Parathyroid adenoma (tissue), 2 donors: ENCODE measurements around the gene MGAT1.
"Not testable (repeated sequence)": the region's sequence is repeated elsewhere in the genome, so short reads cannot be mapped to it uniquely, and the experiment has no call there.

ENCODE experiments used
- H2AFZ ChIP-seq: fragments of 300-600 bp; sonication (generic); one replicate; pipeline ENCODE4 v1.7.0; 2017; ENCODE audit warnings: antibody characterized with exemption, mild to moderate bottlenecking
- H3K27ac ChIP-seq: fragments of 300-600 bp; sonication (generic); one replicate; pipeline ENCODE4 v1.7.0; 2017
- H3K27me3 ChIP-seq: fragments of 300-600 bp; sonication (generic); one replicate; pipeline ENCODE4 v1.7.0; 2017; ENCODE audit warnings: low read length; ENCODE audit not compliant: control insufficient read depth, insufficient read depth
- H3K36me3 ChIP-seq: fragments of 300-600 bp; sonication (generic); one replicate; pipeline ENCODE4 v1.7.0; 2017; ENCODE audit warnings: low read length; ENCODE audit not compliant: control insufficient read depth, insufficient read depth
- H3K4me1 ChIP-seq: fragments of 300-600 bp; sonication (generic); one replicate; pipeline ENCODE4 v1.7.0; 2017; ENCODE audit warnings: control low read depth
- H3K4me2 ChIP-seq: fragments of 300-600 bp; sonication (generic); one replicate; pipeline ENCODE4 v1.7.0; 2017; ENCODE audit warnings: low read length
- H3K4me3 ChIP-seq: fragments of 300-600 bp; sonication (generic); one replicate; pipeline ENCODE4 v1.7.0; 2017; ENCODE audit warnings: low read depth, low read length
- H3K79me2 ChIP-seq: fragments of 300-600 bp; sonication (generic); one replicate; pipeline ENCODE4 v1.7.0; 2017; ENCODE audit warnings: control low read depth
- H3K9ac ChIP-seq: fragments of 300-600 bp; sonication (generic); one replicate; pipeline ENCODE4 v1.7.0; 2017; ENCODE audit warnings: mild to moderate bottlenecking
- H3K9me3 ChIP-seq: fragments of 300-600 bp; sonication (generic); one replicate; pipeline ENCODE4 v1.7.0; 2017; ENCODE audit warnings: low read length; ENCODE audit not compliant: control insufficient read depth
- CTCF ChIP-seq: fragments of 300-600 bp; sonication (generic); IDR thresholded peaks from one replicate; pipeline ENCODE4 v1.7.0; 2017; ENCODE audit warnings: antibody characterized with exemption, mild to moderate bottlenecking
- donor health status: primary hyperparathyroidism.

The MGAT1 gene

GRCh38 chr5:180791611-180792213, 10.9 kb downstream of the MGAT1 start:
- H3K4me1 ChIP-seq: peaks cover 2% of the 10 kb centered on the region

GRCh38 chr5:180790524-180790923, 12.1 kb downstream of the MGAT1 start:
- TF ChIP-seq CTCF: no peak
- no peaks in the 10 kb centered on the region for H3K27me3 ChIP-seq
- no peak overlapping the region for H2AFZ ChIP-seq
- no peak overlapping the region for H3K9ac ChIP-seq
- H3K4me1 ChIP-seq: peaks cover 2% of the 10 kb centered on the region
- no peaks in the 10 kb centered on the region for H3K9me3 ChIP-seq
- H3K36me3 ChIP-seq: no peaks in the 10 kb centered on the region
- H3K4me2 ChIP-seq: no peak overlapping the region
- H3K27ac ChIP-seq: no peak overlapping the region
- peaks cover 38% of the 10 kb centered on the region for H3K79me2 ChIP-seq
- H3K4me3 ChIP-seq: no peak overlapping the region

More at GRCh38 chr5:180791611-180792213, 10.9 kb downstream of the MGAT1 start:
- no peak overlapping the region for H3K4me2 ChIP-seq
- H3K27me3 ChIP-seq: no peaks in the 10 kb centered on the region
- no peak overlapping the region for H3K9ac ChIP-seq
- no peaks in the 10 kb centered on the region for H3K9me3 ChIP-seq
- no peaks in the 10 kb centered on the region for H3K36me3 ChIP-seq
- H3K4me3 ChIP-seq: no peak overlapping the region
- no peak for TF ChIP-seq CTCF
- no peak overlapping the region for H2AFZ ChIP-seq
- H3K79me2 ChIP-seq: peaks cover 50% of the 10 kb centered on the region
- no peak overlapping the region for H3K27ac ChIP-seq

GRCh38 chr5:180790020-180790419, 12.6 kb downstream of the MGAT1 start:
- peaks cover 38% of the 10 kb centered on the region for H3K79me2 ChIP-seq
- no peak overlapping the region for H3K4me3 ChIP-seq
- no peak overlapping the region for H3K27ac ChIP-seq
- no peak overlapping the region for H3K9ac ChIP-seq
- no peak for TF ChIP-seq CTCF
- no peak overlapping the region for H3K4me2 ChIP-seq
- H3K9me3 ChIP-seq: no peaks in the 10 kb centered on the region
- peaks cover 2% of the 10 kb centered on the region for H3K4me1 ChIP-seq
- no peaks in the 10 kb centered on the region for H3K27me3 ChIP-seq
- H3K36me3 ChIP-seq: no peaks in the 10 kb centered on the region
- H2AFZ ChIP-seq: no peak overlapping the region

- H3K9ac ChIP-seq, H3K36me3 ChIP-seq, H3K4me1 ChIP-seq, H3K4me3 ChIP-seq, H3K27ac ChIP-seq, H3K27me3 ChIP-seq, H2AFZ ChIP-seq, H3K9me3 ChIP-seq, H3K4me2 ChIP-seq: not testable (repeated sequence)
- peaks cover 31% of the 10 kb centered on the region for H3K79me2 ChIP-seq
Measured at GRCh38 chr5:180788651-180789410, 13.8 kb downstream of the MGAT1 start.

- Histone ChIP-seq H3K79me2 (peaks cover 23% of the 10 kb centered on the region), H2AFZ (no peak overlapping the region), H3K9ac (no peak overlapping the region), H3K4me1 (no peaks in the 10 kb centered on the region), H3K36me3 (no peaks in the 10 kb centered on the region), H3K27ac (no peak overlapping the region), H3K27me3 (no peaks in the 10 kb centered on the region), H3K9me3 (no peaks in the 10 kb centered on the region), H3K4me3 (no peak overlapping the region), H3K4me2 (no peak overlapping the region)
- no peak for TF ChIP-seq CTCF
Measured at GRCh38 chr5:180787711-180788431, 14.7 kb downstream of the MGAT1 start.
